Vagina (tissue), 2 donors: ENCODE data around the gene OOSP2.

ENCODE experiments used
- CTCF ChIP-seq, 3 experiments: fragments of 450-650 bp in 2 of 3; fragments of 200-600 bp in 1 of 3; sonication (generic) in 1 of 3; IDR thresholded peaks; one replicate each; pipeline ENCODE4 v1.5.1; 2017 to 2019; ENCODE audit warnings: antibody characterized with exemption in 3 of 3, mild to moderate bottlenecking in 2 of 3, moderate library complexity in 2 of 3
- POLR2A ChIP-seq, 2 donors: fragments of 450-650 bp; IDR thresholded peaks; one replicate each; pipeline ENCODE4 v1.6.1; 2017; ENCODE audit warnings: antibody characterized with exemption in 2 of 2, mild to moderate bottlenecking in 2 of 2, moderate library complexity in 2 of 2

GRCh38 chr11:60056349-60056969 is 16.2 kb downstream of the OOSP2 start, which contains the start of gene MS4A3:
- TF ChIP-seq CTCF (IDR thresholded peaks at IDR 0.05) (no peak), POLR2A (IDR thresholded peaks at IDR 0.05) (no peak)
